Omental fat pad (tissue), 4 donors: ENCODE results near the gene FIBP. TPM values are rescaled to one million over a fixed set of nuclear protein-coding genes. Genes with fewer than 3 reads are reported as not detected.

Source experiments
- ATAC-seq: fragments of 150-250 bp; one replicate; pipeline ENCODE4 v1.9.1; 2016; ENCODE audit warnings: mild to moderate bottlenecking, moderate library complexity; ENCODE audit not compliant: low FRiP score
- DNase-seq: peaks from one replicate; pipeline ENCODE4 v3.0.0-alpha.2; 2019; ENCODE audit warnings: low spot score
- total RNA-seq, 4 donors: library from RNA; depleted of rRNA; stranded (reverse); fragments of >200 nt; gene quantifications; one replicate each; pipeline ENCODE4 v1.1.0, GENCODE V29; 2016
- TF ChIP-seq, protein P1 (sequence below), 3 donors: fragments of 450-650 bp; IDR thresholded peaks; one replicate each; pipeline ENCODE4 v1.5.1; 2016 to 2017; ENCODE audit warnings: antibody characterized with exemption in 3 of 3, mild to moderate bottlenecking in 3 of 3, moderate library complexity in 2 of 3

FIBP gene
- total RNA-seq, 4 donors from 2014 or later: 48.8 to 66.4 (median 54.6) TPM

DNA sequence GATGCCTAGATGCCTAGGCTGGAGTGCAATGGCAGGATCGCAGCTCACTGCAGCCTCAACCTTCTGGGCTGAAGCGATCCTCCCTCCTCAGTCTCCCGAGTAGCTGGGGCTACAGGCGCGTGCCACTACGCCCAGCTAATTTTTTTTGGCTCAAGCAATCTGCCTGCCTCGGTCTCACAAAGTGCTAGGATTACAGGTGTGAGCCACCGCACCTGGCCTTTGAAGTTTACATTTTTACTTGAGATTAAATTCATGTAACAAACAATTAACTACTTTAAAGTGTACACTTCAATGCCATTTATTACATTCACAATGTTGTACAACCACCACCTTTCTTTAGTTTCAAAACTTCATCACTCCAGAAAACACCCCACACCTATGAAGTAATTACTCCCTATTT lies 15.4 kb upstream of the FIBP start:
- TF ChIP-seq, protein P1, sequence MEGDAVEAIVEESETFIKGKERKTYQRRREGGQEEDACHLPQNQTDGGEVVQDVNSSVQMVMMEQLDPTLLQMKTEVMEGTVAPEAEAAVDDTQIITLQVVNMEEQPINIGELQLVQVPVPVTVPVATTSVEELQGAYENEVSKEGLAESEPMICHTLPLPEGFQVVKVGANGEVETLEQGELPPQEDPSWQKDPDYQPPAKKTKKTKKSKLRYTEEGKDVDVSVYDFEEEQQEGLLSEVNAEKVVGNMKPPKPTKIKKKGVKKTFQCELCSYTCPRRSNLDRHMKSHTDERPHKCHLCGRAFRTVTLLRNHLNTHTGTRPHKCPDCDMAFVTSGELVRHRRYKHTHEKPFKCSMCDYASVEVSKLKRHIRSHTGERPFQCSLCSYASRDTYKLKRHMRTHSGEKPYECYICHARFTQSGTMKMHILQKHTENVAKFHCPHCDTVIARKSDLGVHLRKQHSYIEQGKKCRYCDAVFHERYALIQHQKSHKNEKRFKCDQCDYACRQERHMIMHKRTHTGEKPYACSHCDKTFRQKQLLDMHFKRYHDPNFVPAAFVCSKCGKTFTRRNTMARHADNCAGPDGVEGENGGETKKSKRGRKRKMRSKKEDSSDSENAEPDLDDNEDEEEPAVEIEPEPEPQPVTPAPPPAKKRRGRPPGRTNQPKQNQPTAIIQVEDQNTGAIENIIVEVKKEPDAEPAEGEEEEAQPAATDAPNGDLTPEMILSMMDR (IDR thresholded peaks at IDR 0.05): no peak
- no peak for DNase-seq
- ATAC-seq: no peak

DNA sequence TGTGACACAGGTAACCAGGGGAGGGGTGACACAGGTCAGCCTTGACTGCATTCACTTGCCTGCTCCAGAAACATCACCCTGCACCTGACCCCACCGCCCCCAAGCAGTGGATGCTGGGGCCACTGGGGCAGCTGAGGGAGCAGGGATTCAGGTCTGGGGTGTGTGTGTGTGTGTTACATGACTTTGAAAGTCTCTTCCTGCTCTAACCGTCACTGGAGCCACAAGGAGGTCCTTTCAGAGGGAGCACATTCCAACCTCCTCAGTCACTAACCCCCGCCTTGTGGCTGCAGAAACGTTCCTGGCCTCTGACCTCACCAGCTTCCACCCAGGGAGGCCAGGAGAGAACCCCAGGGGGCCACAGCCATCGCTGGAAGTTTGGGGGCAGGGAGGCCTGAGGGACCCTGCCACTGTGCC lies 14.8 kb upstream of the FIBP start:
- TF ChIP-seq, protein P1 (IDR thresholded peaks at IDR 0.05): no peak
- DNase-seq: no peak
- no peak for ATAC-seq

DNA sequence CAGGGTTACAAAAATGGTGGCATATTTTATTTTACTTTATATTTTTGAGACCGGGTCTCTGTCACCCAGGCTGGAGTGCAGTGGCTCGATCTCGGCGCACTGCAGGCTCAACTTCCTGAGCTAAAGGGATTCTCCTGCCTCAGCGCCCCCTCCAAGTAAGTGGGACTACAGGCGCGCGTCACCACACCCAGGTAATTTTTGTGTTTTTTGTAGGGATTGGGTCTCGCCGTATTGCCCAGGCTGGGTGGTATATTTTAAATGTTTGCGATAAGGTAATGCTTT lies 12.6 kb upstream of the FIBP start:
- DNase-seq (no peak), ATAC-seq (no peak)
- TF ChIP-seq, protein P1 (IDR thresholded peaks at IDR 0.05): no peak

DNA sequence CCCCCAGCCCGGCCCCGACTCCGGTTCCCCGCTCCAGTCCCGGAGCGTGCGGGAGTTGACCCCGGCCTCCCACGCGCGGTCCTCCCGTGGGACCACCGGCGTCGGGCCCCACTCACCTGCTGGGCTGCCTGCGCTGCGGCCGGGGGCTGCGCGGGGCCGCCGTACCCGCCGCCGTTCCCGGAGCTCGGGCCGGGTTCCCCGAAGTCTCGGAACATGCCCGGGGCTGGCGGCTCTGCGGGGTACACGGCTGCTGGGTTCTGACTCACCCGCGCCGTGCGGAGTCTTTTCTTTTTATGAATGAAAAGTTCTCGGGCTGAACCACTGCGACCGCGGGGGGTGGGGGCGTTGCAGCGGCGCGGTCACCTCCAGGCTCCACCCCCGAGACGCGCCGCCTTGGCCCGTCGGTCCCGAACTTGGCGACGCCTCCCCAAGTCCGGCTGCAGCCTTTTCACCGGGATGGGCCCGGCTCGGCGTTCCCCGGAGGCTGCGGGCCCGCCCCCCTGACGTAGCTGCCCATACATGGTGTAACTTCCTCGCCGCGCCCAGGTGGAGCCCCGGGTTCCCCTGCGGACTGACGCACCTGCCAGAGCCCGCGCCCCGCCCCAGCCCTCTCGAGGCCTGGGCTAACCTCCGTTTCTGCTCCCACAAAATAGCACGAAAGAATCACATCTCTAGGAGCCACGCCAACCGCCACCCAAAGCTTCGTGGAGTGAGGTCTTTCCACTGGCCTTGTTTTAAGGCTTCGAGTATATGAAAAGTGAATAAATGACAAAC lies 12.0 kb upstream of the FIBP start, which contains the start of gene FOSL1:
Gene FOSL1 (minus strand): TSS at position 264 of the 774 bp plus-strand sequence. CDS start 49 bp downstream, at position 215.
- DNase-seq: peak; percentile 86
- TF ChIP-seq, protein P1 (IDR thresholded peaks at IDR 0.05): no peak

DNA sequence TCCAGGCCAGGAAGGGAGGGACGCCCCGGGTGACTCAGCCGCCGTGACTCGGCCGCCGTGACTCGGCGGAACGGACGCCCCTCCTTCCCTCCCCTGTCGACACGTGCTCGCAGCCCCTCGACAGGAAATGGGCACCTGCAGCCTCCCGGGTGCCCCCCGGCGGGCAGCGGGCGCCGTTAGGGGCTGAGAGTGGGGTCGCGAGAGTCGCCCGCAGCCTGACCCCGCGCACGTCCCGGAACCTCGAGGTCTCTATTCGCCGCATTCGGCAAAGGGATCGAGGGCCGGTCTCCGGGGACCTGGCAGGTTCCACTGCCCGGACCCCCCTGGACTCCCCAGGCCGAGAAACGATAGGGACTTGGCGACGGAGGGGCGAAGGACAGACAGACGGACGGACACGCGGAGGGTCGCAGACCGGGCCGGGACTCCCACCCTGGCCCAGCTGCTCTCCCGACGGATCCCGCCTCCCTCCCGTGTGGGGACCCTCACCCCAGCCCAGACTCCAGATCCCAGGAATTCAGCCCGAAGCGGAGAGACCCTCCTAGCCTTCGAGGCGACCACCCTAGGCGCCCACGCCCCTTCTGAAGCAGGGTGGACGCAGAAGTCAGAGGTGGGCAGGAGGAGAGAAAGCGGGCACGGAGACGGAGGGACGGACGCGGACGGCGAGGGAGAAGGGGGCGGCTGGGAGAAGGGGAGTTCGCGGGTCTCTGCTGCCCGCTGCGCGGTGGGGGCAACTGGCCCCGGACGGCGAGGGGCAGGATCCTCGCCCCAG lies 11.3 kb upstream of the FIBP start:
- TF ChIP-seq, protein P1 (IDR thresholded peaks at IDR 0.05): no peak
- ATAC-seq (peak; percentile 44), DNase-seq (no peak)

More for the DNA sequence above, 12.0 kb upstream of the FIBP start, which contains the start of gene FOSL1:
- ATAC-seq: peak; percentile 95

DNA sequence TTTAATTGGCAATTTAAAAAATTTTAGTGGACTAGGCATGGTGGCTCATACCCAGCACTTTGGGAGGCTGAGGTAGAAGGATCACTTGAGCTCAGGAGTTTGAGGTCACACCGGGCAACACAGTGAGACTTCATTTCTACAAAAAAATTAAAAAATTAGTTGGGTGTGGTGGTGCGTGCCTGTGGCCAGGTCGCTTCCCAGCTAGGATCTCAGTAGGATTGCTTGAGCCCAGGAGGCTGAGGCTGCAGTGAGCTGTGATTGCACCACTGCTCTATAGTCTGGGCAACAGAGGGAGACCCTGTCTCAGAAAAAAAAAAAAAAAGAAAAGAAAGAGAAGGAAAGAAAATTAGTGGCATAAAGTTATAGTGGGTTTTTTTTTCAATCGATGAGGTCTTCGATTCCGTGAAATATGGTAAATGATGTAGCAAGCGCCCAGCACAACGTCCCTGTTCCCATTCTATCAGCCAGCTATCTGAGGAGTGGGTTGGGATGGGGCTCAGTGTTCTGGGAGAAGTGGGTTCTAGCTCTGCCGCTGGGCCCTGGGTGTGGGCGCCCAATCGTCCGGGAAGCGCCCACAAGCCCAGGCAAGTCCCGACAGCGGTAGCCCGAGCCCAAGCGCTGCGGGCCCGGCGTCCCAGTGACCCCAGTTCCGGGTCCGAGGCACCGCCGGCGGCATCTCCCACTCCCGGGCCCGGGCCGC lies 10.5 kb upstream of the FIBP start:
- DNase-seq (no peak), ATAC-seq (no peak)
- TF ChIP-seq, protein P1 (IDR thresholded peaks at IDR 0.05): no peak
